ENCODE data around the gene PKIG. TPM values are rescaled to one million over a fixed set of nuclear protein-coding genes. Genes with fewer than 3 reads are reported as not detected.

The PKIG gene
- total RNA-seq, 1 donor from 2014 or later, result 181 TPM

- H3K4me3 Mint-ChIP-seq, result peak overlapping the region; percentile 45
- peak overlapping the region; percentile 87 for H3K27ac Mint-ChIP-seq
- POLR2A ChIA-PET, result interaction anchor here (0.8 to 1.8 kb wide), 4 partner anchors 8 to 16 kb away, joined by 3 to 5 read pairs (median 4); no protein-coding TSS in a partner anchor
These were observed 10.0 kb downstream of the PKIG start for GRCh38 chr20:44592366-44592765.

GRCh38 chr20:44593751-44594150 lies 11.4 kb downstream of the PKIG start:
- H3K27ac Mint-ChIP-seq, result peak overlapping the region; percentile 90
- no peak for ATAC-seq (ENCODE audit: low read depth)
- peak overlapping the region; percentile 9 for H3K4me3 Mint-ChIP-seq
- ChIA-PET POLR2A (interaction anchor here (0.6 to 2.9 kb wide), 6 partner anchors 8 to 17 kb away, joined by 3 to 23 read pairs (median 9); partner anchors contain the start of gene PKIG), CTCF (interaction anchor here (0.9 to 6.4 kb wide), 5 partner anchors 8 to 24 kb away, joined by 3 to 44 read pairs (median 7); no protein-coding TSS in a partner anchor)
- no peak for DNase-seq
- no peak for TF ChIP-seq CTCF (IDR thresholded peaks at IDR 0.05)
- H3K9me3 Mint-ChIP-seq, result no peaks in the 10 kb centered on the region
- intact Hi-C loops (cut with micrococcal nuclease), result loop anchor here (1.0 kb wide), 1 partner anchor 7 kb away; no protein-coding TSS in a partner anchor
- peaks cover 82% of the 10 kb centered on the region for H3K36me3 Mint-ChIP-seq (ENCODE audit: low read depth)
- H3K27me3 Mint-ChIP-seq, result no peaks in the 10 kb centered on the region
- peaks cover 97% of the 10 kb centered on the region for H3K4me1 Mint-ChIP-seq

More at GRCh38 chr20:44592366-44592765, 10.0 kb downstream of the PKIG start:
- no peaks in the 10 kb centered on the region for H3K27me3 Mint-ChIP-seq
- ATAC-seq (ENCODE audit: low read depth), result no peak
- intact Hi-C loops (cut with micrococcal nuclease), result no loop called here
- no peaks in the 10 kb centered on the region for H3K9me3 Mint-ChIP-seq
- H3K4me1 Mint-ChIP-seq, result peaks cover 97% of the 10 kb centered on the region
- DNase-seq, result no peak
- CTCF ChIA-PET, result interaction anchor here (3.1 to 3.7 kb wide), 2 partner anchors 15 to 17 kb away, joined by 21 to 26 read pairs; no protein-coding TSS in a partner anchor
- peaks cover 81% of the 10 kb centered on the region for H3K36me3 Mint-ChIP-seq (ENCODE audit: low read depth)
- TF ChIP-seq CTCF (IDR thresholded peaks at IDR 0.05), result no peak

- Mint-ChIP-seq H3K4me3 (peak overlapping the region; percentile 68), H3K27me3 (no peaks in the 10 kb centered on the region), H3K4me1 (peaks cover 98% of the 10 kb centered on the region), H3K36me3 (ENCODE audit: low read depth) (peaks cover 83% of the 10 kb centered on the region), H3K9me3 (no peaks in the 10 kb centered on the region), H3K27ac (peak overlapping the region; percentile 90)
- TF ChIP-seq CTCF (IDR thresholded peaks at IDR 0.05), result no peak
- CTCF ChIA-PET, result interaction anchor here (1.4 to 6.4 kb wide), 4 partner anchors 8 to 19 kb away, joined by 3 to 44 read pairs (median 8); no protein-coding TSS in a partner anchor
- ATAC-seq (ENCODE audit: low read depth), result peak; percentile 60
- POLR2A ChIA-PET, result interaction anchor here (1.5 to 2.9 kb wide), 5 partner anchors 9 to 18 kb away, joined by 4 to 23 read pairs (median 10); partner anchors contain the start of gene PKIG
- DNase-seq, result no peak
- intact Hi-C loops (cut with micrococcal nuclease), result loop anchor here (1.0 kb wide), 1 partner anchor 8 kb away; no protein-coding TSS in a partner anchor
These were observed 12.4 kb downstream of the PKIG start for GRCh38 chr20:44594730-44595129.

- no peak for ATAC-seq (ENCODE audit: low read depth)
- intact Hi-C loops (cut with micrococcal nuclease), result no loop called here
- TF ChIP-seq CTCF (IDR thresholded peaks at IDR 0.05), result no peak
- H3K4me3 Mint-ChIP-seq, result peak overlapping the region; percentile 63
- peaks cover 82% of the 10 kb centered on the region for H3K36me3 Mint-ChIP-seq (ENCODE audit: low read depth)
- peaks cover 98% of the 10 kb centered on the region for H3K4me1 Mint-ChIP-seq
- H3K27me3 Mint-ChIP-seq, result no peaks in the 10 kb centered on the region
- no peaks in the 10 kb centered on the region for H3K9me3 Mint-ChIP-seq
- CTCF ChIA-PET, result interaction anchor here (1.4 to 6.4 kb wide), 2 partner anchors 10 to 20 kb away, joined by 3 to 44 read pairs; no protein-coding TSS in a partner anchor
- POLR2A ChIA-PET, result interaction anchor here (1.5 to 2.9 kb wide), 2 partner anchors 10 to 14 kb away, joined by 4 to 23 read pairs; no protein-coding TSS in a partner anchor
- peak overlapping the region; percentile 87 for H3K27ac Mint-ChIP-seq
- DNase-seq, result no peak
These were observed 13.6 kb downstream of the PKIG start for GRCh38 chr20:44596010-44596409.

GRCh38 chr20:44596876-44597275 lies 14.5 kb downstream of the PKIG start:
- Mint-ChIP-seq H3K4me1 (peaks cover 99% of the 10 kb centered on the region), H3K36me3 (ENCODE audit: low read depth) (peaks cover 79% of the 10 kb centered on the region), H3K9me3 (no peaks in the 10 kb centered on the region), H3K27ac (peak overlapping the region; percentile 87), H3K27me3 (no peaks in the 10 kb centered on the region), H3K4me3 (peak overlapping the region; percentile 63)
- DNase-seq (no peak), ATAC-seq (ENCODE audit: low read depth) (peak; percentile 37)
- ChIA-PET CTCF (interaction anchor here (1.7 to 6.4 kb wide), 4 partner anchors 9 to 21 kb away, joined by 6 to 44 read pairs (median 16); no protein-coding TSS in a partner anchor), POLR2A (interaction anchor here (1.0 to 9.4 kb wide), 3 partner anchors 10 to 17 kb away, joined by 4 to 154 read pairs (median 20); partner anchors contain the start of gene PKIG)
- TF ChIP-seq CTCF (IDR thresholded peaks at IDR 0.05), result no peak
- intact Hi-C loops (cut with micrococcal nuclease), result no loop called here

Data from activated B cell treated with CpG ODN at 0.5 μM for 24 hours (primary cell).